Spleen (tissue), 11 donors: Measurements from ENCODE around the gene PHACTR2. TPM values are rescaled to one million over a fixed set of nuclear protein-coding genes. Genes with fewer than 3 reads are reported as not detected.

Experiments used
- DNase-seq: peaks from one replicate; pipeline ENCODE4 v3.0.0-alpha.2; 2020
- H3K27ac ChIP-seq, 8 donors: fragments of 200-600 bp; sonication (generic) in 7 of 8; 1 replicate in 4 of 8; 2 replicates in 4 of 8; pipeline versions ENCODE4 v1.5.0 to v1.8.0; 2016 to 2021; ENCODE audit warnings: inconsistent platforms in 4 of 8, mild to moderate bottlenecking in 4 of 8, moderate library complexity in 1 of 8
- H3K27me3 ChIP-seq, 7 donors: fragments of 200-600 bp; sonication (generic) in 6 of 7; replicated peaks in 1 of 7; 1 replicate in 4 of 7; 2 replicates in 3 of 7; pipeline versions ENCODE4 v1.5.0 to v1.8.0; 2016 to 2021; ENCODE audit warnings: inconsistent platforms in 3 of 7, mild to moderate bottlenecking in 1 of 7
- H3K36me3 ChIP-seq, 6 donors: fragments of 200-600 bp; sonication (generic) in 5 of 6; 1 replicate in 4 of 6; 2 replicates in 2 of 6; pipeline versions ENCODE4 v1.5.0 to v1.8.0; 2016 to 2021; ENCODE audit warnings: inconsistent platforms in 2 of 6
- H3K4me1 ChIP-seq, 6 donors: fragments of 200-600 bp; sonication (generic) in 5 of 6; 1 replicate in 3 of 6; 2 replicates in 3 of 6; pipeline versions ENCODE4 v1.5.0 to v1.8.0; 2016 to 2021; ENCODE audit warnings: inconsistent platforms in 3 of 6
- H3K4me3 ChIP-seq, 8 donors: fragments of 200-600 bp; sonication (generic) in 7 of 8; 1 replicate in 4 of 8; 2 replicates in 4 of 8; pipeline versions ENCODE4 v1.5.0 to v1.8.0; 2016 to 2021; ENCODE audit warnings: inconsistent platforms in 4 of 8, mild to moderate bottlenecking in 4 of 8, moderate library complexity in 2 of 8
- H3K9me3 ChIP-seq, 8 donors: fragments of 200-600 bp; sonication (generic) in 7 of 8; 1 replicate in 4 of 8; 2 replicates in 4 of 8; pipeline versions ENCODE4 v1.5.0 to v1.8.0; 2016 to 2021; ENCODE audit warnings: inconsistent platforms in 4 of 8
- POLR2A ChIP-seq, 3 donors: fragments of 450-650 bp; IDR thresholded peaks; one replicate each; pipeline ENCODE4 v1.5.1; 2017; ENCODE audit warnings: antibody characterized with exemption in 3 of 3, mild to moderate bottlenecking in 1 of 3
- POLR2AphosphoS5 ChIP-seq, 3 donors: sonication (generic); formaldehyde crosslinking; IDR thresholded peaks; one replicate each; pipeline ENCODE4 v1.5.1; 2017; ENCODE audit warnings: antibody characterized with exemption in 3 of 3
- WGBS, 5 donors: extraction: QIAGEN DNeasy Blood & Tissue Kit in 3 of 5; methylation state at CpG; one replicate each; pipeline versions ENCODE4 v1.1.5 to v1.1.7; 2013 to 2018; 5-methylcytosine and 5-hydroxymethylcytosine counted together
- intact Hi-C: fragments of 100-400 bp; cut with DNase I; formaldehyde crosslinking; loops from one replicate; pipeline ENCODE4 v1.15.0; 2023; ENCODE audit warnings: low total_unique reads
- polyA plus RNA-seq, 3 donors: library from polyadenylated mRNA; stranded (reverse); fragments of 200-250 nt; gene quantifications; one replicate each; pipeline ENCODE4 v1.2.1, GENCODE V29; 2013
- total RNA-seq, 7 donors: library from RNA; depleted of rRNA in 3 of 7; stranded (reverse); fragments of >200 nt in 3 of 7; fragmentation: NEBNext Ultra II Directional in 4 of 7; extraction: Animal tissue kit (Norgen Biotek cat#: 25700) in 4 of 7; gene quantifications; one replicate each; pipeline versions ENCODE4 v1.1.0 to v1.2.1, GENCODE V29; 2016 to 2021
- TF ChIP-seq, protein P1 (sequence below), 11 experiments: fragments of 200-600 bp in 7 of 11; fragments of 450-650 bp in 4 of 11; sonication (generic) in 4 of 11; IDR thresholded peaks in 8 of 11; conservative IDR thresholded peaks in 3 of 11; 1 replicate in 7 of 11; 2 replicates in 4 of 11; pipeline versions ENCODE4 v1.4.0 to v1.8.0; 2016 to 2021; ENCODE audit warnings: antibody characterized with exemption in 11 of 11, inconsistent platforms in 4 of 11, mild to moderate bottlenecking in 1 of 11
- donor health status: healthy with polysubstance abuse.
- donor health status: DM: no; HTN: no; CAD: no; lungs with moderate emphysema.
- donor health status: DM: no; HTN: no; CAD: no.
- donor health status: Bipolar disorder and iron deficiency.
- donor health status: healthy.
- donor health status: DM: no; HTN: no; CAD: no.
- donor health status: DM: yes; HTN: yes; CAD: no.

PHACTR2 gene
- total and polyA plus RNA-seq, 10 donors, result 3.5 to 116 (median 76.1) TPM

DNA sequence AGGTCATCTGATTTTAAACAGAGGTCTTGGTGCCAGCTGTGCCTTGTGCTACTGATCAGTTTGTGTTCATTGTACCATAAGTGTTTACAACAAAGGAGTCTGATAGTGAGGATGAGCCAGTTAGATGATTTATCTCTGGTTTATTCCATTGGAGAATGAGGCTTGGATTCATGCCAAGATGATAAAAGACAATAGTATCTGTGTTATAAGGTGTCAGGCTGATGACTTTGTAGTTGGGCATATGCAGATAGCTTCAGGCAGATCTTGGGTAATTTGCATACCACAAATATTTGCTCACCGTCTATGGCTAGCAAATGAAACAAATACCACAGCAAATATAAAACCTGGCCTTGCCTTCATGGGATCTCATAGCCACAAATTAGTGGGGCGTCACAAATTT is 43.3 kb upstream of the PHACTR2 start:
- intact Hi-C loops, result no loop called here
- Histone ChIP-seq H3K9me3 (no peaks in the 10 kb centered on the region), H3K27me3 (no peaks in the 10 kb centered on the region), H3K4me1 (no peaks in the 10 kb centered on the region), H3K36me3 (no peaks in the 10 kb centered on the region), H3K27ac (no peak overlapping the region), H3K4me3 (no peak overlapping the region)
- TF ChIP-seq, protein P1, sequence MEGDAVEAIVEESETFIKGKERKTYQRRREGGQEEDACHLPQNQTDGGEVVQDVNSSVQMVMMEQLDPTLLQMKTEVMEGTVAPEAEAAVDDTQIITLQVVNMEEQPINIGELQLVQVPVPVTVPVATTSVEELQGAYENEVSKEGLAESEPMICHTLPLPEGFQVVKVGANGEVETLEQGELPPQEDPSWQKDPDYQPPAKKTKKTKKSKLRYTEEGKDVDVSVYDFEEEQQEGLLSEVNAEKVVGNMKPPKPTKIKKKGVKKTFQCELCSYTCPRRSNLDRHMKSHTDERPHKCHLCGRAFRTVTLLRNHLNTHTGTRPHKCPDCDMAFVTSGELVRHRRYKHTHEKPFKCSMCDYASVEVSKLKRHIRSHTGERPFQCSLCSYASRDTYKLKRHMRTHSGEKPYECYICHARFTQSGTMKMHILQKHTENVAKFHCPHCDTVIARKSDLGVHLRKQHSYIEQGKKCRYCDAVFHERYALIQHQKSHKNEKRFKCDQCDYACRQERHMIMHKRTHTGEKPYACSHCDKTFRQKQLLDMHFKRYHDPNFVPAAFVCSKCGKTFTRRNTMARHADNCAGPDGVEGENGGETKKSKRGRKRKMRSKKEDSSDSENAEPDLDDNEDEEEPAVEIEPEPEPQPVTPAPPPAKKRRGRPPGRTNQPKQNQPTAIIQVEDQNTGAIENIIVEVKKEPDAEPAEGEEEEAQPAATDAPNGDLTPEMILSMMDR (IDR thresholded peaks at IDR 0.05 in 8 of 11, conservative IDR thresholded peaks at IDR 0.05 in 3 of 11), result no peak
- no peak for TF ChIP-seq POLR2AphosphoS5 (IDR thresholded peaks at IDR 0.05)
- no peak for TF ChIP-seq POLR2A (IDR thresholded peaks at IDR 0.05)
- no peak for DNase-seq
- 65 to 77% (median 73%) methylated on average over 2 of the region's 2 CpGs for WGBS, 5 donors

DNA sequence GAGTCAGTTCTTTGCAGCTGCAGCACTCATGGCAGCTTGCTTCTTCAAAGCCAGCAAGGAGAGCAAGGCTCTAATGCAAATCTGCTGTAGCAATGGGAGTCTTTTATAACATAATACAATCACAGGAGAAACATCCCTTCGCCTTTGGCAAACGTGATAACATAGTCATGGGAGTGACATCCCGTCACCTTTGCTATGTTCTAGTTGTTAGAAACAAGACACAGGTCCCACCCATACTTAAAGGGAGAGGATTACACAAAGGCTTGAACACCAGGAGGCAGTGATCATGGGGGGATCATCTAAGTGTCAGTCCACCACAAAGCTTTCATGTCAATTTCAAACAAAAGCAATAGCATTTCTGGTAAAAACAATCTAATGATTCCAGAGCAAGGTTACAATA is 40.1 kb upstream of the PHACTR2 start:
- H3K36me3 ChIP-seq, result no peaks in the 10 kb centered on the region
- no peaks in the 10 kb centered on the region for H3K4me1 ChIP-seq
- WGBS, 5 donors, result 86 to 95% (median 88%) methylated on average over 3 of the region's 3 CpGs
- intact Hi-C loops, result no loop called here
- no peak overlapping the region for H3K27ac ChIP-seq
- DNase-seq, result no peak
- H3K4me3 ChIP-seq, result no peak overlapping the region
- H3K27me3 ChIP-seq, result no peaks in the 10 kb centered on the region
- no peak for TF ChIP-seq POLR2AphosphoS5 (IDR thresholded peaks at IDR 0.05)
- TF ChIP-seq, protein P1 (IDR thresholded peaks at IDR 0.05 in 8 of 11, conservative IDR thresholded peaks at IDR 0.05 in 3 of 11), result no peak
- no peak for TF ChIP-seq POLR2A (IDR thresholded peaks at IDR 0.05)
- H3K9me3 ChIP-seq, result no peaks in the 10 kb centered on the region

DNA sequence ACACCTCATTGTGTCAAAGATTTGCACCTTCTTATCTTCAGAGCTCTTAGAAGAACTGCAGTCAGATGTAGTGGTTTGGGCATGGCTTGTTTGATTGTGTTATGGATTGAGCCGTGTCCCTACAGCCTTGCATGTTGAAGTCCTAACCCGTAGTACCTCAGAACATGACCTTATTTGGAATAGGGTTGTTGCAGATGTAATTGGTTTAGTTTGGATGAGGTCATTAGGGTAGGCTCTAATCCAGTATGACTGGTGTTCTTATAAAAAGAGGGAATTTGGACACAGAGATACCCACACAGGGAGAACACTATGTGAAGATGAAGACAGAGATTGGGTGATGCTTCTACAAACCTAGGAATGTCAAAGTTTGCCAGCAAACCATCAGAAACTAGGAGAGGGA is 35.4 kb upstream of the PHACTR2 start:
- no peak overlapping the region for H3K27ac ChIP-seq

DNA sequence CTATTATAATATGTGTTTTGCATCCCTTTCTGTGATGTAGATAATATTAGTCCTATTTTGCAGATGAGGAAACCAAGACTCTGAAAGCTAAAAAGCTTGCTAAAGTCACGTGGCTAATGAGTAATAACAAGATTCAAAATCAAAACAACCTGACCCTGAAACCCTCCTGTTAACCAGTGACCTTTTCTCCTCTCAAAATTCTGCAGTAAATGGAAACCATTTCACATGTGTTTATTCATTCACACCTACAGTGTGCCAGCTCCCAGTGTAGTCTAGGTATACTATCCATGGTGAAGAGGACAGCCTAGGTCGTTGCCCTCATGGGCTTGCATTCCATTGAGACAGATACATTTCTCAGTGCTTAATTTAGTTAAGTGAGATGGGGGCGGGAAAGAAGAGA is 30.6 kb upstream of the PHACTR2 start:
- Histone ChIP-seq H3K4me1 (no peaks in the 10 kb centered on the region), H3K27me3 (no peaks in the 10 kb centered on the region), H3K9me3 (peaks cover 0 to 10% (median 0%) of the 10 kb centered on the region in 8 donors), H3K36me3 (no peaks in the 10 kb centered on the region), H3K27ac (no peak overlapping the region), H3K4me3 (no peak overlapping the region)
- intact Hi-C loops, result no loop called here
- TF ChIP-seq, protein P1 (IDR thresholded peaks at IDR 0.05 in 8 of 11, conservative IDR thresholded peaks at IDR 0.05 in 3 of 11), result no peak
- TF ChIP-seq POLR2A (IDR thresholded peaks at IDR 0.05), result no peak
- no peak for TF ChIP-seq POLR2AphosphoS5 (IDR thresholded peaks at IDR 0.05)
- no peak for DNase-seq
- 76 to 84% (median 79%) methylated on average over 3 of the region's 3 CpGs for WGBS, 5 donors

More for the DNA sequence above, 35.4 kb upstream of the PHACTR2 start:
- Histone ChIP-seq H3K36me3 (no peaks in the 10 kb centered on the region), H3K27me3 (no peaks in the 10 kb centered on the region), H3K9me3 (no peaks in the 10 kb centered on the region), H3K4me3 (no peak overlapping the region), H3K4me1 (no peaks in the 10 kb centered on the region)
- no peak for DNase-seq
- intact Hi-C loops, result no loop called here
- TF ChIP-seq POLR2A (IDR thresholded peaks at IDR 0.05), result no peak
- no peak for TF ChIP-seq POLR2AphosphoS5 (IDR thresholded peaks at IDR 0.05)
- TF ChIP-seq, protein P1 (IDR thresholded peaks at IDR 0.05 in 8 of 11, conservative IDR thresholded peaks at IDR 0.05 in 3 of 11), result no peak
- WGBS, 5 donors, result 77 to 91% (median 86%) methylated on average over 2 of the region's 2 CpGs
